Activated CD4-positive, alpha-beta memory T cell treated with anti-CD3 and anti-CD28 coated beads for 36 hours (primary cell): ENCODE data around the gene WIPF2. TPM values are rescaled to one million over a fixed set of nuclear protein-coding genes. Genes with fewer than 3 reads are reported as not detected.

Source experiments
- CTCF ChIA-PET: fragments of 350-600 bp; sonication (Branson Sonifier 250); formaldehyde crosslinking; loops from one replicate; lab custom pipeline; 2021; ENCODE audit warnings: antibody characterized with exemption, inconsistent platforms; lab: Charles Lee
- POLR2A ChIA-PET: fragments of 350-600 bp; sonication (Branson Sonifier 250); formaldehyde crosslinking; loops from one replicate; lab custom pipeline; 2021; ENCODE audit warnings: antibody characterized with exemption; lab: Charles Lee
- DNase-seq: peaks from one replicate; pipeline ENCODE4 v3.0.0-alpha.2; 2020
- H3K27ac Mint-ChIP-seq: one replicate; pipeline ENCODE4 v1.8.0; 2021; ENCODE audit warnings: mixed read lengths
- H3K27me3 Mint-ChIP-seq: one replicate; pipeline ENCODE4 v1.8.0; 2021; ENCODE audit warnings: mixed read lengths
- H3K36me3 Mint-ChIP-seq: one replicate; pipeline ENCODE4 v1.8.0; 2021; ENCODE audit warnings: mixed read lengths
- H3K4me1 Mint-ChIP-seq: one replicate; pipeline ENCODE4 v1.8.0; 2021; ENCODE audit warnings: low read depth, mixed read lengths
- H3K4me3 Mint-ChIP-seq: one replicate; pipeline ENCODE4 v1.8.0; 2021; ENCODE audit warnings: mild to moderate bottlenecking, mixed read lengths
- H3K9me3 Mint-ChIP-seq: one replicate; pipeline ENCODE4 v1.8.0; 2021; ENCODE audit warnings: mixed read lengths
- intact Hi-C: fragments of 100-400 bp; cut with micrococcal nuclease; formaldehyde crosslinking; loops from one replicate; pipeline ENCODE4 v1.15.1; 2023
- total RNA-seq, 2 experiments: library from RNA; stranded (reverse); gene quantifications; one replicate each; pipeline ENCODE4 v1.2.3, GENCODE V29; 2021

The WIPF2 gene, protein sequence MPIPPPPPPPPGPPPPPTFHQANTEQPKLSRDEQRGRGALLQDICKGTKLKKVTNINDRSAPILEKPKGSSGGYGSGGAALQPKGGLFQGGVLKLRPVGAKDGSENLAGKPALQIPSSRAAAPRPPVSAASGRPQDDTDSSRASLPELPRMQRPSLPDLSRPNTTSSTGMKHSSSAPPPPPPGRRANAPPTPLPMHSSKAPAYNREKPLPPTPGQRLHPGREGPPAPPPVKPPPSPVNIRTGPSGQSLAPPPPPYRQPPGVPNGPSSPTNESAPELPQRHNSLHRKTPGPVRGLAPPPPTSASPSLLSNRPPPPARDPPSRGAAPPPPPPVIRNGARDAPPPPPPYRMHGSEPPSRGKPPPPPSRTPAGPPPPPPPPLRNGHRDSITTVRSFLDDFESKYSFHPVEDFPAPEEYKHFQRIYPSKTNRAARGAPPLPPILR
- 10 to 100 TPM; 19.0 to 20.6 TPM for total RNA-seq

DNA sequence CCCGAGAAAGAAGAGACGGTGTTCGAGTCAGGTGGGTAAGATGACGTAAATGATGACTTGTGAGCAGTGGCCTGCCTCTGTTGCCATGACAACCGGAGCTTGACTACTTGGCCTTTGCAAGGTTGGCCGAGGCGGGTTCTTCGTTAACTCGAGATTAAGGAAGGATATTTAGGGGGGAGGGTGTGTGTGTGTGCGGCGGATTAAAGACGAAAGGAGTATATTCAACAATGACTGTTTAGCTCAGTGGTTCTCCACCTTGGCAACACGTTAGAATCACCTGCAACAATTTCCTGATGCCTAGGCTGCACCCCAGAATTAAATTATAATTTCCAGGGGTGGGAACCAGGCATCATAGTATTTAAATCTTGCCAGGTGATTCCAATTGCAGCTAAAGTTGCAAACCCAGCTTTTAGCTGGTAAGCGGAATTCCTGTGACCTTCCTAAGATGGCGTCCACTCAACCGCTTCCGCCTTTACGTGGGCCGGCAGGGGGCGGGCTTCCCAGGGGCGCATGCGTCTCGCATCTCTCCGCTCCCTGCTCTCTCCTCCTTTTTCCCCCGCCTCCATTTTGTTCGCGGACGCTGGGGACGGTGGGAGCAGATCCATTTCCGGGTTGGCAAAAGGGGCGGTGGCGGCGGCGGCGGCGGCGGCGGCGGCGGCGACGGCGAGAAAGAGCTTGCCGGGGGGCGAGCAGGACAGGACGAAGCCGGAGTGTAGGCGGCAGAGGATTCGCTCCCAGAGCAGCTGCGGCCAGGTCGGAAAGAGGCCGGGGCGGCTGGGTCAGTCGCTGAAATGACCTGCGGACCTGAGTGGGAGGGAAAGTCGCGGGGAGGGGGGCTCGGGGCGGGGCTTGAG is at the start of gene WIPF2:
TSS of gene WIPF2 (plus strand) at position 565 of the 854 bp plus-strand sequence. CDS start 37,156 bp downstream, outside the sequence.
- H3K36me3 Mint-ChIP-seq, result peaks cover 2% of the 10 kb centered on the region
- peak within 1 kb of the TSS; percentile 86 for H3K4me3 Mint-ChIP-seq
- POLR2A ChIA-PET, result interaction anchor here (0.6 to 2.5 kb wide), 17 partner anchors 11 to 519 kb away, joined by 3 to 13 read pairs (median 4); partner anchors contain the start of genes CDC6, ERBB2 and MED24
- no peaks in the 10 kb centered on the region for H3K9me3 Mint-ChIP-seq
- DNase-seq, result peak; percentile 99
- H3K4me1 Mint-ChIP-seq, result peaks cover 27% of the 10 kb centered on the region
- CTCF ChIA-PET, result interaction anchor here (0.8 to 4.0 kb wide), 15 partner anchors 9 to 341 kb away, joined by 3 to 35 read pairs (median 5); no protein-coding TSS in a partner anchor
- peak within 1 kb of the TSS; percentile 92 for H3K27ac Mint-ChIP-seq
- intact Hi-C loops, result loop anchor here (1.0 to 2.0 kb wide), 2 partner anchors 68 to 78 kb away; partner anchors contain the start of genes CASC3 and CDC6
- no peaks in the 10 kb centered on the region for H3K27me3 Mint-ChIP-seq

DNA sequence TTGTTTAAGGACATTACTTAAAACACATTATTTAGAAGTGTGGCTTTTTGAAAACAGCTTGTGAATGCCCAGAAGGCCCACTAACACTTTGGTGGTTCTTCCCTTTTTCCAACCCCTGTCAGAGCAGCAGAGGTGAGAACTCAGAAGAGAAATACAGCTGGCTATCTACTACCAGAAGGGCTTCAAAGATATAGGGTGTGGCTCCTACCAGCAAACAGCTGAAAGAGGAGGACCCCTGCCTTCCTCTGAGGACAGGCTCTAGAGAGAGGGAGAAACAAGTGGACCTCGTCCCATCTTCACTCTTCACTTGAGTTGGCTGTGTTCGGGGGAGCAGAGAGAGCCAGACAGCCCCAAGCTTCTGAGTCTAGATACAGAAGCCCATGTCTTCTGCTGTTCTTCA is 48.8 kb upstream of the WIPF2 start:
- intact Hi-C loops, result loop anchor here (10.0 kb wide), 1 partner anchor 146 kb away; no protein-coding TSS in a partner anchor

DNA sequence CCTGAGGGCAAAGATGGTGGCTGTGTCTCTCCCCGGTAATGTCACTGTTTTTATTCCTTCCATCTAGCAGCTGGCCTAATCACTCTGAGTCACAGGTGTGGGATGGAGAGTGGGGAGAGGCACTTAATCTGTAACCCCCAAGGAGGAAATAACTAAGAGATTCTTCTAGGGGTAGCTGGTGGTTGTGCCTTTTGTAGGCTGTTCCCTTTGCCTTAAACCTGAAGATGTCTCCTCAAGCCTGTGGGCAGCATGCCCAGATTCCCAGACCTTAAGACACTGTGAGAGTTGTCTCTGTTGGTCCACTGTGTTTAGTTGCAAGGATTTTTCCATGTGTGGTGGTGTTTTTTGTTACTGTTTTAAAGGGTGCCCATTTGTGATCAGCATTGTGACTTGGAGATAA is 47.4 kb upstream of the WIPF2 start:
- no peak overlapping the region for H3K27ac Mint-ChIP-seq
- intact Hi-C loops, result loop anchor here (10.0 kb wide), 1 partner anchor 147 kb away; no protein-coding TSS in a partner anchor
- POLR2A ChIA-PET, result interaction anchor here (0.6 kb wide), 1 partner anchor 24 kb away, joined by 3 read pairs; no protein-coding TSS in a partner anchor
- H3K4me1 Mint-ChIP-seq, result peaks cover 5% of the 10 kb centered on the region
- H3K36me3 Mint-ChIP-seq, result peaks cover 40% of the 10 kb centered on the region
- no peaks in the 10 kb centered on the region for H3K9me3 Mint-ChIP-seq
- H3K27me3 Mint-ChIP-seq, result no peaks in the 10 kb centered on the region
- DNase-seq, result no peak
- CTCF ChIA-PET, result interaction anchor here (2.3 kb wide), 1 partner anchor 59 kb away, joined by 24 read pairs; no protein-coding TSS in a partner anchor
- H3K4me3 Mint-ChIP-seq, result no peak overlapping the region

More for the DNA sequence above, 48.8 kb upstream of the WIPF2 start:
- DNase-seq, result no peak
- ChIA-PET POLR2A (no interaction called here), CTCF (interaction anchor here (0.6 to 2.3 kb wide), 6 partner anchors 22 to 143 kb away, joined by 3 to 24 read pairs (median 4); no protein-coding TSS in a partner anchor)
- no peak overlapping the region for H3K4me3 Mint-ChIP-seq
- H3K36me3 Mint-ChIP-seq, result peaks cover 46% of the 10 kb centered on the region
- no peaks in the 10 kb centered on the region for H3K27me3 Mint-ChIP-seq
- no peaks in the 10 kb centered on the region for H3K9me3 Mint-ChIP-seq
- peaks cover 3% of the 10 kb centered on the region for H3K4me1 Mint-ChIP-seq
- H3K27ac Mint-ChIP-seq, result no peak overlapping the region

DNA sequence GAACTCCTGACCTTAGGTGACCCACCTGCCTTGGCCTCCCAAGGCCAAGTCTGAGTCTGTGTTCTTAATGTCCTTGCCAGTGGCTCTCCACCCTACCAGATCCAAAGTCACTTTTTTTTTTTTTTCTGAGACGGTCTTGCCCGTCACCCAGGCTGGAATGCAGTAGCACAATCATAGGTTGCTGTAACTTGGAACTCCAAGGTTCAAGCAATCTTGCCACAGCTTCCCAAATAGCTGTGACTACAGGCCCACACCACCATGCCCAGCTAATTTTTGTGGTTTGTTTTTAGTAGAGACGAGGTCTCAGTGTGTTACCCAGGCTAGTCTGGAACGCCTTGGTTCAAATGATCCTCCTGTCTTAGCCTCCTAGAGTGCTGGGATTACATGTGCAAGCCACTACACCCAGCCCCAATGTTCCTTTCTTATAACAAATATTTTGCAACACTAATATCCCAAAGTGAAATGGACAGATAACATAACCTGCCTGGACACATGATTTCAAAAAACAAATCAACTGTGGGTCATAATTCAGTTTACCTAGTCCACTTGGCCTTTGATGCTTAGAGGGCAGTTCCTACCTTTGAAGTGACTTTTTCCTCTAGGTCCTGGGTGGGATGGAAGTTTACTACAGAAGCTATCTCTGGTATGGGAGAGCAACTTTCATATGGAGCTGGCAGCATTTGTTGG is 45.9 kb upstream of the WIPF2 start:
- ChIA-PET CTCF (interaction anchor here (1.0 to 3.9 kb wide), 4 partner anchors 18 to 145 kb away, joined by 3 to 19 read pairs (median 8); no protein-coding TSS in a partner anchor), POLR2A (no interaction called here)
- intact Hi-C loops, result loop anchor here (10.0 kb wide), 1 partner anchor 148 kb away; no protein-coding TSS in a partner anchor
- Mint-ChIP-seq H3K27ac (no peak overlapping the region), H3K9me3 (no peaks in the 10 kb centered on the region), H3K36me3 (peaks cover 29% of the 10 kb centered on the region), H3K4me3 (no peak overlapping the region), H3K4me1 (peaks cover 8% of the 10 kb centered on the region), H3K27me3 (no peaks in the 10 kb centered on the region)
- no peak for DNase-seq

DNA sequence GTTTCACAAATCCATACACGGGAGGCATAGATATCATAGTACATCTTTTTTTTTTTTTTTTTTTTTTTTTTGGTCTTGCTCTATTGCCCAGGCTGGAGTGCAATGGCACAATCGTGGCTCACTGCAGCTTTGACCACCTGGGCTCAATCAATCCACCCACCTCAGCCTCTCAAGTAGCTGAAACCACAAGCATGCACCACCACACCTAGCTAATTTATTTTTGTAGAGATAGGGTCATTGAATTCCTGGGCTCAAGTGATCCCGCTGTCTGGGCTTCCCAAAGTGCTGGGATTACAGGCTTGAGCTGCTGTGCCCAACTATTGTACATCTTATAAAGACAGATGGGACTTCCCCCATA is 45.3 kb upstream of the WIPF2 start:
- CTCF ChIA-PET, result interaction anchor here (1.9 to 3.9 kb wide), 3 partner anchors 18 to 146 kb away, joined by 7 to 19 read pairs (median 10); no protein-coding TSS in a partner anchor
- Mint-ChIP-seq H3K27me3 (no peaks in the 10 kb centered on the region), H3K36me3 (peaks cover 25% of the 10 kb centered on the region), H3K4me1 (peaks cover 7% of the 10 kb centered on the region), H3K4me3 (no peak overlapping the region), H3K27ac (no peak overlapping the region), H3K9me3 (no peaks in the 10 kb centered on the region)
- no peak for DNase-seq
- POLR2A ChIA-PET, result no interaction called here
- intact Hi-C loops, result loop anchor here (10.0 kb wide), 1 partner anchor 149 kb away; no protein-coding TSS in a partner anchor

DNA sequence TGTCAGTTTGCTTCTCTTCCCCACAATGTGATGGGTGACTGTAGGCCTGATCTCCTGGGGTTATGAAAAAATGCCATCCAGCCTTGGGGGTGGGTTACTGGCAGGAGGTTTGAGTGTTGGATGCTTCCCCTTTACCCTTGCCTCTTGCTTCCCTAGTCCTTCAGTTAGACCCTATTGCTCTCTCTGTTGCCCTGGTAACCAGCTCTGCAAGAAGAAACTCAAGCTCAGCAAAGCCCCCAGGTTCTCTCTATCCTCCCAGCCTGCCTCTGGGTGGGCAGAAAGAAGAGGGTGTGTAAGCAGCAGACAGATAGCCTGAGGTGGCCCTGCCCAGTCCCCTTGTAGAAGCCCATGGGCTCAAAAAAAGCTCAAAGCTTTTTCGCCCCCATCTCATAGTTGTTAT is 44.6 kb upstream of the WIPF2 start:
- Mint-ChIP-seq H3K4me1 (peaks cover 7% of the 10 kb centered on the region), H3K9me3 (no peaks in the 10 kb centered on the region), H3K27ac (no peak overlapping the region), H3K4me3 (no peak overlapping the region), H3K36me3 (peaks cover 19% of the 10 kb centered on the region), H3K27me3 (no peaks in the 10 kb centered on the region)
- ChIA-PET POLR2A (no interaction called here), CTCF (interaction anchor here (0.7 to 3.9 kb wide), 6 partner anchors 17 to 148 kb away, joined by 3 to 19 read pairs (median 6); no protein-coding TSS in a partner anchor)
- no peak for DNase-seq
- intact Hi-C loops, result loop anchor here (10.0 kb wide), 1 partner anchor 150 kb away; no protein-coding TSS in a partner anchor

DNA sequence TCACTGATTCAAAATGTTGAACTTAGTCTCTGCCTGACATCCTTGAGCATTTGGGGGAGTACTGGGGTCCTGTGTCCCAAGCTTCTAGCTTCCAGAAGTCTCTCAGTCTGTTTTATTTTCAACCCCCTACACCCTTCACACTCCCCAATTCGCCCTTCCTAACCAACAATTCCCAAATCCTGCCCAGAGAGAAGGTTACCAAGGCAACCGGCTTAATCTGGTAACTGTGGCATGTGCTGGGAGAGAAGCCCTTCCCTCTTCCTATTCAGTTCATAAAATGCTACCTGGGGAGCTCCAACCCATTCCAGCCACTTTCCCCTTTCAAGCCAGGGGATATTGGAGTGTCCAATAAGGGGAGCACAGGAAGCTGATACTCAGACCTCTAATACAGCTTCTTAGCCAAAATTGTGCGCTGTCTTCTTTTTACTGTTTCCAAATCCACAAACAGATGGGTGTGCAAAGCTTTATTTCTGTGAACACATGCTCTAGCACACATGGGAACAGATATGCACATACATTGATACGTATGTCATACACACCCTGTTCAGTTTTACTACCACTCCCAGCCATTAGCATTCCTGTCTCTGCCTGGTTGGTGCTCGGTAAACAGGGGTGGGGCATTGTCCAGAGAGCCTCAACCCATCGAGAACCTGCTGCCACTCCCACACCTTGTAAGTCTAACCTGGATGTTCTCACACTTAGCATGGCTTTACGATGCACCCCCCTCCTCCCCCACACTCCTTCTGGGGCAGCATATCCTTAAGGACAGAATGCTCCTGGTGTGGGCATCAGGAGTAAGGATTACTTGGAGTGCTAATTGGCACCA is 43.0 kb upstream of the WIPF2 start:
- ChIA-PET POLR2A (interaction anchor here (0.6 to 1.9 kb wide), 3 partner anchors 34 to 142 kb away, joined by 3 to 6 read pairs (median 4); no protein-coding TSS in a partner anchor), CTCF (interaction anchor here (1.0 to 3.9 kb wide), 7 partner anchors 9 to 101 kb away, joined by 3 to 19 read pairs (median 5); no protein-coding TSS in a partner anchor)
- Mint-ChIP-seq H3K9me3 (no peaks in the 10 kb centered on the region), H3K36me3 (peaks cover 16% of the 10 kb centered on the region), H3K27ac (no peak overlapping the region), H3K4me1 (peaks cover 7% of the 10 kb centered on the region), H3K27me3 (no peaks in the 10 kb centered on the region), H3K4me3 (no peak overlapping the region)
- intact Hi-C loops, result loop anchor here (10.0 kb wide), 1 partner anchor 151 kb away; no protein-coding TSS in a partner anchor
- DNase-seq, result no peak

DNA sequence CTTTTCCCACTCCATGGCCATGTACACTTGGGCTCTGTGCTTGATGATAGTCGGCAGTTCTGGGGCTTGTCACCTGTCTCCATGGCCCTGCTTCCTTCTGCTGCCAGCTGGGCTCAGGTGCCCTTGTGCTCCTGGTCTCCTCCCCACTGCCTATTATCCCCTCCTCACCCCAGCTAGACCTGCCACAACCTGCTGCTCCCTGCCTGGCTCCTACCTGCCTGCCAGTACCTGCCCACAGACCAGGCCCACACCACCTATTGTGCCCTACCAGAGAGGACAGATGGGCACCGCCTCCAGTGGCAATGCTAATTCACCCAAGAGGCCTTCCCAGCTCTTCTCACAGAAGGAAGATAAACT is 42.4 kb upstream of the WIPF2 start:
- ChIA-PET CTCF (interaction anchor here (1.3 to 3.9 kb wide), 3 partner anchors 9 to 63 kb away, joined by 5 to 19 read pairs (median 6); no protein-coding TSS in a partner anchor), POLR2A (interaction anchor here (0.6 to 1.9 kb wide), 4 partner anchors 34 to 1523 kb away, joined by 3 to 6 read pairs (median 4); no protein-coding TSS in a partner anchor)
- peak overlapping the region; percentile 34 for H3K4me3 Mint-ChIP-seq
- no peak for DNase-seq
- H3K36me3 Mint-ChIP-seq, result peaks cover 13% of the 10 kb centered on the region
- H3K9me3 Mint-ChIP-seq, result no peaks in the 10 kb centered on the region
- H3K27me3 Mint-ChIP-seq, result no peaks in the 10 kb centered on the region
- intact Hi-C loops, result loop anchor here (10.0 kb wide), 1 partner anchor 152 kb away; no protein-coding TSS in a partner anchor
- H3K27ac Mint-ChIP-seq, result no peak overlapping the region
- H3K4me1 Mint-ChIP-seq, result peaks cover 7% of the 10 kb centered on the region

DNA sequence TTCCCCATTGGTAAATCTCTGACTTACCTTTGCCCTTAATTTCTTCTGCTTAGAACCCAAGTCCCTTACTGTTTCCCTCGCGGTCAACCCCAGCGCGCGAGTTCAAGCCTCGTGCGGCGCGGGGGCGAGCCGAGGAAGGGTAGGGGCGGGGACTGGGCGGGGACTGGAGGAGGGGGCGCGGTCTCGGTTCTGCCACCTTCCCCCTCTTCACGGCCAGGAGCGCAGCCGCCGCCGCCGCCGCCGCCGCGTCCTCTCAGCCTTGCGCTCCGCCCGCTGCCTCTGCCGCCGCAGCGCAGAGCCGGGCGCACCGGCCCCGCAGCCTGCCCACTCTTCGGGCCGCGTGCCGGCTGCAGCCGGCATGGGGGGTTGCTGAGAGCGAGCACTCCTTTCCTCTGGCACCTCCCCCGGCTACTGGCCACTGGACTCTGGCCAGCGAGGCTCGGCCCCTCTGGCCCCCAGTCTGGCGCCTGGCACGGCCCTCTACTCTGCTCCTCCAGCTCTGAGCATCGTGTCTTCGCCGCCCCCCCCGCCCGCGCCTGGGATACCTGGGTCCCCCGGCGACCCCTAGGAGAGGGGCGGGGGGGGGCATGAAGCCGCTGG is 41.7 kb upstream of the WIPF2 start, which contains the start of gene RAPGEFL1:
TSS of gene RAPGEFL1 (plus strand) at position 196 of the 600 bp plus-strand sequence. CDS start at position 588, 392 bp downstream.
- H3K4me3 Mint-ChIP-seq, result peak within 1 kb of the TSS; percentile 34
- intact Hi-C loops, result loop anchor here (10.0 kb wide), 1 partner anchor 153 kb away; no protein-coding TSS in a partner anchor
- H3K9me3 Mint-ChIP-seq, result no peaks in the 10 kb centered on the region
- no peaks in the 10 kb centered on the region for H3K27me3 Mint-ChIP-seq
- H3K4me1 Mint-ChIP-seq, result peaks cover 7% of the 10 kb centered on the region
- CTCF ChIA-PET, result interaction anchor here (1.3 to 1.9 kb wide), 2 partner anchors 10 to 64 kb away, joined by 5 to 6 read pairs; no protein-coding TSS in a partner anchor
- peak; percentile 93 for DNase-seq
- peaks cover 13% of the 10 kb centered on the region for H3K36me3 Mint-ChIP-seq
- POLR2A ChIA-PET, result interaction anchor here (0.6 to 1.9 kb wide), 3 partner anchors 54 to 1523 kb away, joined by 3 to 4 read pairs (median 4); no protein-coding TSS in a partner anchor
- no peak within 1 kb of the TSS for H3K27ac Mint-ChIP-seq
